GM18861 (cell line): Measurements from ENCODE around the gene OPCML.

Experiments used
- ATAC-seq: cut with Tn5 transposase; IDR thresholded peaks from one replicate; pipeline ENCODE4 v1.9.1; 2021; ENCODE audit not compliant: unreplicated experiment

OPCML gene

DNA sequence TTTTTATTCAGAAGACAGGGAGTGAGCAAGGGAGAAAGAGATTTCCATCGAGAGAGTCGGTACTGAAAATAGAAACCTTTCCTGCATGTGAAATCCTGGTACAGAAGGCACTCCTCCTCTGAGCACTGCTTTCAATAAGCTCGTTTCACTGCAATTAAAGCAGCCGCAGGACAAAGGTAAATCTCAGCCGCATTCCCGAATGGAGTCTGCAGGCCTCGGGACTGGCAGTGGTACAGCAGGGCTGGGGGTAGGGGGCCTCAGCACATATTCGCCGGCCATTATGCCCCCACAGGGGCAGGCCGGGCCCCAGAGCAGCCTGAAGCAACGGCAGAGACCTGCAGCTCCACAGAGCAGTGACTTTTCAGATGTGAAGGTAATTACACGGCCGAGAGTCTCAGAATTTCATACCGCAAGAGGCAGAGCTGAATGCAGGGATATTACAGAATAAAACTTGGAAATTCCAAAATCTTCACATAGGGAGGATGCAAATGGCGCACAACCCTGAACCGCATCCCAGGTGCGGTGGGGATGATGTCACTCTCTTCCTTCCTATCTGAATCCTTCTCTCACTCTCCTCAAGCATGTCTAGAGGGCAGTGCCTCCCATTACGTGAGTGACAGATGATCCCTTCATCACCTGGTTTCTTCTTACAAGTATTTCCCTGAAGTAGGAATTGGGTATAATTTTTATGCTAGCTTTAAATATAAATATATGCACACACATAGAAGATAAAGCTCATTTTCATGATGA lies 622.1 kb downstream of the OPCML start:
- ATAC-seq = no peak

- ATAC-seq = no peak
These were observed 623.2 kb downstream of the OPCML start for GRCh38 chr11:132909021-132909606.

DNA sequence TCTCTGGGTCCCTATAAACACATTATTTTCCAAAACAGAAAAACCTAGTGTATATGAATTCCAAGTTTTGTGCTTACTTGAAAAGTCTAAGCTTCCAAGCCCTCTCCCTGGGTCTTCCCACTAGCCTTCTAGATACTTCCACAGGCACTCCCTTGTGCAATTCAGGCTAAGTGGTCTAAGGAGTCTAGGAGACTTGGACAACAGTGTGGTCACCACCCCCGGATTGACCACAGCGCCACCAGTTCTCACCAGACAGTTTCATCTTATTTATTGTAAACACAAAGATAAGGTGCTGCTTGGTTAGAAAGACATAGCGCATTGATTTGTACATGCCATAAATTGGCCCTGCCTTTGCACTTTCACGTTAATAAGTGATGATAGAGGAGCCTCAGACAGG lies 623.9 kb downstream of the OPCML start:
- ATAC-seq = no peak

DNA sequence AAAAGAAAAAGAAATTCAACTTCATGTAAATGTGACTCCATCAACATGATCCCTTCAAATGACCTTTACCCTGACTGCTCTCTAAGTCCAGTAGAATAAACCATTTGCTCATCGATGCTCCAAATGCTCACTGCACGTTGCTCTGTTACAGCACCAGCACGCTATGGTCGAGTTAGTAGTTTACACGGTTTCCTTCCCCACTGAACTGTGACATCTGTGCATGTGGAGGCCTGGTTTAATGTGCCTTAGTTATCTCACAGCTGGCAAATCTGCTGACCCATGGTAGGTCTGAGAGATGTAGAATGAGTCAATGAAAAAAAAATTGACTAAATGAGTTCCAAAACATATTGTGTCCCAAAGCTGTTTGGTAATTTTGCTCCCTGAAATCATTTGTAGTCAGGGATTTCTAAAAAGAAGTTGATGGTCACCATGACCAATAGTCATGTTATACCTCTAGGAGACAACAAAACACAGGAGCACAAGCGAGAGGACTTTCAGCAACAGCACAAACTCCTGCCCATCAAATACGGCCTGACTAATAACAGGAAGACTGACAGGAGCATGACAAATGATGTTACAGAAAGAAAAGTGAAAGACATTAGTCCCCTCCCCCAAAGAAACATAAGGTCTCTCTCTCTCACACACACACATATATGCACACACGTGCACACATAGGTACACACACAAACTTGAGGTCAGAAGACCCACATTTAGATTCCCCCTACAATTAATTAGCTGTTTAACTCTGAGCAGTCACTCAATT lies 624.5 kb downstream of the OPCML start:
- ATAC-seq = no peak

DNA sequence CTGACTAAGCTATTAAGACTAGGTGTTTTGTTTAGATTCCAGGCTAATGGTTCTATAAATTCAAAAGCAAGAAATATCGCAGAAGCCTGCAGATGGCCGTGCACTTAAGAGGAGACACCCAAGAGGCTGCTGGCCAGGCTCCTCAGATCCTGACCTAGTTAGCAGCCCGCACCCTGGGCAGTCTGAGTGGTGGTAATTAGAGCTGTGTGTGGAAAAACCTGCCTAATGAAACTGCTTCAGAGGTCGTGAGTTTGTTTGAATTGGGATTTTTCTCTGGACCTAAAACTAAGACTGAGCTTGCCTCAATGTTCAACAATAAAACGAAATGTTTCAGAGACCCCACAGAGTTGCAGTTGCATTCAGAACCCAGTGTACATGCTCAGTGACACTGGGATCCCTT lies 627.7 kb downstream of the OPCML start:
- ATAC-seq = no peak

DNA sequence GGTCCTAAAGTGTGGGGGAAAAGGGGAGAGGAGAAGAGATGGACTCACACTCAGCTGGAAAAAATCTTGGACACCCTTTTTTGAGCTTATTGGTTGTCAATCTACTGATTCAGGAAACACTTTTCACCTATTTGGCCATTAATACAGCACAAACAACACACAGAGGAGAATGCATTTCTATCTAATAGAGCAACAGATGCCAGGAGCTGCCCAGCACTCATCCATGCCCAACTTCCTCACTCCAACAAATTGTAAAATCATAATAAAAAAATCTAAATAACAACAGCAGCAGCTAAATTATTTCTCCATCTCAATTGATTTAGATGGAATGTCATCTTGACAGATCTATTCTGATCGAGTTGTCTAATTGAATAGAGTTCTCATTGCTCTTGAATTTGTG lies 628.2 kb downstream of the OPCML start:
- ATAC-seq = no peak

GRCh38 chr11:132901638-132902471 lies 630.4 kb downstream of the OPCML start:
- no peak for ATAC-seq

DNA sequence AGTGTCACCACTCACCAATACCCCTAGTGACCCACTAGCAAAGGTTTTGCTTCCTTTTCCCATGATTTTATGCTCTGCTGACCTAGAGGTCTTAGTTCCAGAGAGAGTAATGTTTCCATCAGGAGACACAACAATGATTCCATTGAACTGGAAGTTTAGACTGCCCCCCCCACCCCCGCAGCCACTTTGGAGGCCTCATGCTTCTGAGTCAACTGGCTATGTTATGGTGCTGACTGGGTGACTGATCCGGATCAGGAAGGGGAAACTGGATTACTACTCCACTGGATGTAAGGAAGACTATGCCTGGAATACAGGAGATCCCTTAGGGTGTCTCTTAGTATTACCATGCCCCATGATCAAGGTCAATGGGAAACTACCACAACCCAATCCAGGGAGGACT lies 633.6 kb downstream of the OPCML start:
- ATAC-seq = no peak

- ATAC-seq = no peak
These were observed 634.3 kb downstream of the OPCML start for GRCh38 chr11:132898021-132898420.

DNA sequence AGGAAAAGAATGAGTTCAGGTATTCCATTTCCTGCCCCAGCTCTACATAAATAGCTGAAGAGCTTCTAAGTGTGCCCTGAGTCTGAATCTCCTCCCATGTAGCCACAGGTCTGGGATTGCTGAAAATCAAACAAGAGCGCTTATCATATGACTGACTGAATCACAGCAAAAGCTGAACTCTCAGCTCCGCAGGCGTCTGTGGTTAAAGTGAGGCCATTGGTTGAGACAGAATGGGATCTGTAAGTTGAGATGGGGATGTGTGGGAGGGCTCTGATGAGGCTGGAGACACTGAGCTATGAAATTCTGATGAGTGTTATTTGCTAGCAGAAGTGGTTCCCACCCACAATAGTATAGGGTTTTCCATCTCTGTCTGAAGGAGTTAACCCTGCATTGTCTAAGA lies 637.0 kb downstream of the OPCML start:
- ATAC-seq = no peak

DNA sequence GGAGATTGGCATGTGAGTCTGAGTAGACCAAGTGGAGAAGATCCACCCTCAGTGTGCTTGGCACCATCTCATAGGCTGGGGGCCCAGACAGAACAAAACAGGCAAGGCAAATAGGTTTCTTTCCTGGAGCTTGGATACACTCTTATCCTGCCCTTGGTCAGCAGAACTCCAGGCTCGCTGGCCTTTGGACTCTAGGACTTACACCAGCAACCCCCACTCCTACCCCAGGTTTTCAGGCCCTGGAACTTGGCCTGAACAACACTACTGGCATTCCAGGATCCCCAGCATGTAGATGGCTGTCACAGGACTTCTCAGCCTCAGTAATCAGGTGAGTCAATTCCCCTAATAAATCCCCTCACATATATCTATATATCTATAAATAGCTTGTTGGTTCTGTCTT lies 637.7 kb downstream of the OPCML start:
- no peak for ATAC-seq

DNA sequence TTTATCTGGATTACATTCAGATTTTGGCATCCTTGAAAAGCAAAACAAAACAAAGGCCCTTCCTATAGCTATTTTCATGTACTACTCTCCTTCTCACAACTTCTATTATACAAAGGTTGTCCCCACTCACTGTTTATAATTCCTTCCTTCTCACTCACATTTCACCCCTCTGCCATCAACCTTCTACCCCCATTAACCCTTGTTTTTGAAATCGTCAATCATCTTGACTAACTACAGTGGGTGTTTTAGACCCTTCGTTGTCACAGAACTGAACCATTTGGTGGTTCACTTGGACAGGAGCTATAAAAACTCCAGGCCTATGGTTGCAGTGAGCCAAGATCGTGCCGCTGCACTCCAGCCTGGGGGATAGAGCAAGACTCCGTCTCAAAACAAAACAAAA lies 639.4 kb downstream of the OPCML start:
- ATAC-seq = no peak

GRCh38 chr11:132888226-132888625 lies 644.1 kb downstream of the OPCML start:
- ATAC-seq = no peak

DNA sequence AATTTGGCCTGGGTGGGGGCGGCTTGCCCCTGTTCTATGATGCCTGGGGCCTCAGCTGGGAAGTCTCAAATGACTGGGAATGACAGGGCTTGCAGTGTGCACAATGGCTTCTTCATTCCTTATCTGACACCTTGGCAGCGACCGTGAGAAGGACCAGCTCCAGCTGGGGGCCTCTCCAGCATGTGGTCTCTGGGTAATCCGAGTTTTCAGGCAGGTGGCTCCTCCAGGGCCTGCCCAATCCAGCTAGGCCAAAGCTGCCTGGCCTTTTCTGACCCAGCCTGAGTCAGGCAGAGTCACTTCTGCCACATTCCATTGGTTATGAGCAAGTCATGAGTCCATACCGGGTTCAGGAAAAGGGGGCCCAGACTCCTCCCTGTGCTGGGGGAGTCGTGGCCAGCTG lies 646.0 kb downstream of the OPCML start:
- no peak for ATAC-seq

DNA sequence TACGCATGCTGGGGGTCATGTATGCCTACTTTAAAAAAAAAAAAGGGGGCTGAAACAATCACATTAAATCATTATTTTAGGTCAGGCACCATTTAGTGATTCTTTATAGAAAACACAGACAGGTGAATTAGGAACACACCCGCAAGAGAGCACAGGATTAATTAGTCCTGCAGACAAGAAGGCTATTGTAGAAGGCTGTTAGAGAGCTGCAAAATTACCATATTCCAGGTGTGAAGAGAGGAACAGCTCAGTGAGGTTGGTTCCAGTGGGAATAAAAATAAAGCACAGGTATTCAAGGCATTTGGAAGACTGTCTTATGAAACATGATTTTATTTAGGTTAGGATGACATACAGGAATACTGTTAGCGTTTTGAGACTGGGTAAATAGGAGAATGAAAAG lies 649.1 kb downstream of the OPCML start:
- ATAC-seq = no peak

DNA sequence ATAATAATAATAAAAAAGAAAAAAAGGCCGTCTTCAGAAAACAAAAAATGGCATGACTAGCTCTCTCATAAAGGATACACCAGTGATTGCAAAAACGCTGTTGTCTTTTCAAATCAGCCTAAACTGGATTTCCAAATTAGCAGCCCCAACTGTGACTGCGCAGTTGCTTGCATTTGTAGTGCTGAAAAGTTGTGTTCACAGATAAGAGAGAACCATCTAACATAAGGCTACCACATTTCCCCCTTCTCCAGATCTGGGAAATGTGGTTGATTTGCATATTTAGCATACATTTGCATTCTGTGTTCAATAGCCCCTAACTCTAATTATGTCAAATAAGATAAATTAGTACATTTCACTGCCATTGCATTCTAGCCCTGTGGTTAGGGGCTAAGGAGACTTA lies 650.7 kb downstream of the OPCML start:
- ATAC-seq = no peak

DNA sequence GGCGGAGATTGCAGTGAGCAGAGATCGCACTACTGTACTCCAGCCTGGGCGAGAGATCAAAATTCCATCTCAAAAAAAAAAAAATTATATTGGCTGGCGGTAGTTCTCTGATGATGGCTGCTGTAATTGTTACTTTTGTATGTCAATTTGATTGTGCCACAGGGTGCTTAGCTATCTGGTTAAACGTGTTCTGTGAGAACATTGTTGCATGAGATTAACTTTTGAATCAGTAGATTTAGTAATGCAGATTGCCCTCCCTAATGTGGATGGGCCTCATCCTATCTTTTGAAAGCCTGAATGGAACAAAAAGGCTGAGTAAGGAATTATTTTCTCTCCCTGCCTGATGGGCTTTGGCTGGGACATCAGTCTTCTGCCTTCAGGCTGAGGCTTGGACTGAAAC lies 654.2 kb downstream of the OPCML start:
- no peak for ATAC-seq

GRCh38 chr11:132876705-132877104 lies 655.6 kb downstream of the OPCML start:
- ATAC-seq = no peak

- ATAC-seq = no peak
These were observed 656.1 kb downstream of the OPCML start for GRCh38 chr11:132876239-132876638.

GRCh38 chr11:132874638-132875037 lies 657.7 kb downstream of the OPCML start:
- ATAC-seq = no peak

DNA sequence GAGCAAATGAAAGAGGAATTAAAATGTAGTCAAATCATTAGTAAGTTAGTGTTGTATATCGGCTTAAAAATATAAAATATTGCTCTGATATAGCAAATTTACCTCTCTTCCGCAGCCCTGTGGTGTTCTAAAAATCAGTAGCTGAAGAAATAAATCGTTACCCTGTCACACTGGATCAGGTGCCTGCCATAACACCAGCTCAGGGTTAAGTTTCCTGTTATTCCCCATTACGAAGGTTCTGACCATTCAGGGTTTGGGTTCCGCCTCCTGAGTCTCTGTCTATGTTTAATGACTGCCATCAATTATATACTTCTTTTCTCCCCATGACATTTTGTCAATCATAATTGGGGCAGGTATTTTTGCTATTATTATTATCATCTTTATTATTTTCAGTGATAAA lies 658.5 kb downstream of the OPCML start:
- no peak for ATAC-seq
